ENCODE data around the gene DIP2C.
"Not testable (repeated sequence)": the region's sequence is repeated elsewhere in the genome, so short reads cannot be mapped to it uniquely, and the experiment has no call there.

DIP2C gene

DNA sequence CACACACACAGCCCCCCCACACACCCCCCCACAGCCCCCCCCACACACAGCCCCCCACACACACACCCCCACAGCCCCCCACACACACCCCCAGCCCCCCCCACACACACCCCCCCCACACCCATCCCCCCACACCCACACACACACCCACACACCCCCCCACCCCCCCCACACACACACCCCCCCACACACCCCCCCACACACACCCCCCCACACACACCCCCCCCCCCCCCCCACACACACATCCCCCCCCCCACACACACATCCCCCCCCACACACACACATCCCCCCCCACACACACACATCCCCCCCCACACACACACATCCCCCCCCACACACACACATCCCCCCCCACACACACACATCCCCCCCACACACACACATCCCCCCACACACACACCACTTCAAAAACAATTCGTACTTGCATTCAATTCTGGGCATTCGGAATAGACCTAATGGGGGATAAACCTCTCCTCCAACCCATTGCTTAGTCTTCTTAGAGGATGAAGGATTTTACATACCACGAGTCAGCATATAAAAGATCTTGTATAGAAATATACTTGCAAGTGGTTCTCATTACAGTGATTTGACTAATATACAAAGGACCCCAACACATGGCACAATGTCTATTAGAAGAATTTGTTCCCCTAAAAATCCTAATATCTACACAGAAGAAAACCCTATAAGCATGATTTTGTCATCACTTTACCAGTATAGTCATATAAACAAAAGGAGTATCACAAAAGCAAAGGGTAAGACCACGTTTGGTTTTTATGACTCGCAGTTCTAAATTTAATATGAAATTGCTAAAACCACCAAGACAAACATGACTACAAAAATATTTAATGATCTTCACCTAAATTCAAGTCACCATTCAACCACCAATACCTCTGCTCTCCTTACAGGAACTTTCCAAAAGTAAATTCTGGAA lies 80.9 kb downstream of the DIP2C start:
- DNase-seq = no peak

DNA sequence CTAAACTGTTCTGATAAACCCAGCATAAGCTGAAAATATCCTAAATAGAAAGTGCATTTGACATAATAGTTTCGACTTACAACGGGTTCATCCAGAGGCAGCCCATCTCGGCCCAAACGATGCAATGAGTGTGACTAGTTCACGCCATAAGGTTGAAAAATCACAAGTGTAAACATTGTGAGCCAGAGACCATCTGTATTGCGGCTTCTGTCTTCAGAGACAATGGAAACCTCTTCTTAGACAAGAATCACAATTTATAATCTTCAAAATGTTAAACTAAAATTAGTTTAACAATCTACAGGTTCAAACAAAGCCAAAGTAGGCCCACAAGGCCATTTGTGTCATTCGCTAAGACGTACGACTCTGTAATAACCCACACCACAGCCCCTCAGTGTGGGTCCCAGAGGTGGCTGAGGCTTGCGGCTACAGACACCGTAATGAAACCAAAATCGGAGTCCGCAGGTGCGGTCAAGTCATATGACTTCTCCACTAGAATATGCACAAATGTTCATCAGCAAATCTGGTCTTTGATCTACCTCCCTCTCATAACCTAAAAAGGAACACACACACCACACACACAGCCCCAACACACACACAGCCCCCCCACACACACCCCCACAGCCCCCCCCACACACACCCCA lies 81.8 kb downstream of the DIP2C start:
- no peak for DNase-seq

DNA sequence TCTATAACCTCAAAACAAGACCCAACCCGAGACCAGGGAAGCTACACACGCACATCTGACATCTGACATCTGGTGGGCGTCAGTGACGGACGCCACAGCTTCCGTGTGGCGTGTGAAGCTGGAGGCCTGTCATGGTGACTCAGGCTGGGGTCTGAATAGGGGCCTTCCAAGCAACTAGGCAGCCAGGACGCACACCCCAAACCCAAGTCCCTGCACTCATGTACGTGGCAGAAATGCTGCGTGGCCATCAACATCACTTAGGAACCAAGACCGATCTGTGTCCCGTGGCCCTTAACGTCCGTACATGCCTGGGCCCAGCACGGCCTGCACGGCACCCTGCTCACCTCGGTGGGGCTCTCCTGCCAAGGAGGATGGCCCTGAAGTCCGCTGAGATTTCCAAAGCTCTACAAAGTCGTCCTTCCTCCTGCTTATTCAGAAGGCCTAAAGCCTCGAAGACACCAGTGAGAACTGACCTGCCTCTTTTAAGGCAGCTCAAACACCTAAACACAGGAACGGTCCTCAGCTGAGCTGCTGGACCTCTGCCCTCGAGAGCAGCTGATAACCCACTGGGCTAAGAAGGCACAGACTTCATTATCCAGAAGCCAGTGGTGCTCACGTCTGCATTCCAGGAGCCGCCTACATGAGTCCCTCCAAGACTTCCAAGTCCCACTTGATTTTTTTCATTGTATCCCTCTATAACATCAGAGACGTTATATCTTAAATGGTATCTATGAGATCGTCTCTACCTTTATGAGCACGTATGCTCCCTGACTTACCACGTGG lies 82.5 kb downstream of the DIP2C start:
- DNase-seq = no peak

DNA sequence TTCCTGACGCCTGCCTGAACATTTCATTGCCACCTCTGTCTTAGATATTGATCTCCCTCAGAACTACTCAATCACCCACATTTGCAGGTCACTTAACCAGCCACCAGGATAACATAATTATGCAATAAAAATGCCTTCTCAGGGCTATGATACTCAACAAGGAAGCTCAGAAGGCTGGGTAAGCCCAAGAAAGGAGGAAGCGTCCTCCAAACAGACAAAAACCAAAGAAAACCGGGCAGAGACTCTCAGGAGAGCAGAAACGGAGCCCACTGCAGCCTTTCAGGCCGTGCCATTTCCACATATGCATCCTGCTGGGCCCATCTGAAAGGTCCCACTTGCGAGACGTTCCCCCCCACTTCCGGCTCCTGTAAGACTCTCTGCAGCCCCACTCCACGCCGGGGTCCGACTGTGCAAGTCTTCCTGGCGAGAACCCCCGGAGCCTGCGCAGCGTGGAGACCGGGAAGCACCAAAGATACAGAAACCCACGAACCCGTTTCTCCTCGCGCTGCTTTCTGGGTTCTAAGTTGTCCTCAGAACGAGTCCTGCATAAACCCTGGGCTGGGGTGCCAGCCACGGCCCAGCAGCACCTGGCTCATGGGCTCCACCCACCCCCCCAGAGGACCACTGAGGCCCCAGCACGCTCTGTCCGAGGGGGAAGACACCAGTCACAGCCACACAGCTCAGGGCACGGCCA lies 83.7 kb downstream of the DIP2C start:
- no peak for DNase-seq

DNA sequence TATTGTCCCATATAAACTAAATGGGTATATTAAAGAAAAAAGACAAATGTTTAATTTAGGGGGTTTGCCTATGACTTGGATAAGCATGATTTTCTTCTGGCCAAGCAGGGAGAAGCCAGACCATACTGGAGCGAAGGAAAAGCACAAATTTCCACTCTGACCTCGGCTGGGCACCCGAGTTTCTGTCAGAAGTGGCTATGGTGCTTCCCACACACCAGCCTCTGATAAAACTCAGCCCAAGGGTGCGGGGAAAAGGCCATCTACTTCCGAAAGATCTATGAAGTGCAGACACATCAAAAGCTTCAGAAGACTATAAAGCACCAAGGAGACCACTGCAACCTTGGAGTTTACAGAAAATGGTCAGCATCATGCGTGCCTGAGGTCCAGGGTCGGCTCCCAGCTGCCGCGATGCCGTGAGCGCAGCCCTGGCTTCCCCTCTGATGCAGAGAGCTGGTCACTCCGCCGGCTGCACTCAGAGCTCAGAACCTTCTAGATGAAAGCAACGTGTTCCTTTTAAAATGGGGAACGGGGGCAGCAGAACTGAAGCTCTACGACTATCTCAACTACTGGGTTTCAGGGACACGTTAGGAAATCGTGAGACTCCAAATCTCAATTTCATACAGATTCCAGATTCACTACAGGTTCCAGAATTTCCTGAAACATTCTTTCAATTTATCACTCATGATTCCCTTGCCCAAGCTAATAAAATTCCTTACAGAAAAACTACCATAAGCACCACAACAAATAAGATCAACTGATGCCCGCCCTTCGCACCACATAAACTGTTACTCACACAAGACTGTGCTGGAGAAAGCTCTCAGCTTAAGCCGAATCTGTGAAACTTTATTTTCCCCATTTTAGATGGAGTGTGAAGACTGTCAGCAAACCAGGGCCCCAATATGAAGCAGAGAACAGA lies 84.5 kb downstream of the DIP2C start:
- no peak for DNase-seq

DNA sequence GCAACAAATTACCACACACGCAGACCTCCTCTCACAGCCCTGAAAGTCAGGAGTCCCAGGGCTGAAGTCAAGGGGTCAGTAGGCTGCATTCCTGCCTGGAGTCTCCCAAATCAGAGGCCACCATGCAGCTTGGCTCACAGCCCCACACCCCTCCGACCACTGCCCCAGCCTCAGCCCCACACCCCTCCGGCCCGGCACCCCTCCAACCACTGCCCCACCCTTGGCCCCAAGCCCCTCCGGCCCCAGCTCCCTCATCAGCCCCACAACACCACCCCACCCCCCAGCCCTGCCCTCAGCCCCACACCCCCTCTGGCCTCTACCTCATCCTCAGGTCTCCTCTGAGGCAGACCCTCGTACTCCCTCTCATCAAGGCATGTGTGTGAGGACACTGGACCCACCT lies 85.7 kb downstream of the DIP2C start:
- DNase-seq = no peak

DNA sequence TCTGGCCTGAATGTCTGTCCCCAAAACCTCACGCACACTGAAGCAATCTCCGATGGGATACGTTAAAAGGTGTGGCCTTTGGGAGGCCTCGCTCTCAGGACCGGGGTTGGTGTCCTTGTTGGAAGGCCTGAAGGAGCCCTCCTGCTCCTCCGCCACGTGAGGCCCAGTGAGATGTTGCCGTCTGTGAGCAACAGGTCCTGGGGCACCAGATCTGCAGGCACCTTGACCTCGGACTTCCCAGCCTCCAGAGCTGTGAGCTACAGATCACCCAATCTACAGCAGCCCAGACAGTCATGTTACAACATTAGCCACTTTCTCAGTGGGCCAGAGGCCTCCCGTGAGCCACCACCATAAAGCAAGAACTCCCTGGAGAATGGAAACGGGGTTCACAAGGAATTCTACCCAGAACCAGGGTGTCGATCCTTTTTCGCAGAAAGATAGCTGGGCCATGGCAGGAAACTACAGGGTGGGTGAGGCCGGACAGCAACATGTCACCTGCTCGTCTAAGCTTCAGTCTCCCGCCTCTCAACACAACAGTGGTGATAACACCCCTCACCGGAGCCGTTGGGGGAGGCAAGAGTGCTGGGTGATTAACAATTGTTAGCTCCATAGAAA lies 87.0 kb downstream of the DIP2C start:
- no peak for DNase-seq

DNA sequence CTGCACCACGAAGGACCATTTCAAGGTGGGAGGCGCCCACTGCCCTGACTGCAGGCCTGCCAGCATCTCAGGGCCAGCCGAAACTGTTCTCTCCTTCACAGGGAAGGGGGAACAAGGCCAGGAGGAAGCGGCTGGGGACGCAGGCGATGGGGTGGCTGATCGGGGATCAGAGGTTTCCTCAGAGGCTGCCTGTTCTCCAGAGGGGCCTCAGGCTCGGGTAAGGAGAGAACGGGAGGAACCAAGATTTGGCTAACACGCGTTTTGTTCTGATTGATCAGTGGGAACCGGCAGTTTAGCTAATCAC lies 87.9 kb downstream of the DIP2C start:
- DNase-seq = no peak

DNA sequence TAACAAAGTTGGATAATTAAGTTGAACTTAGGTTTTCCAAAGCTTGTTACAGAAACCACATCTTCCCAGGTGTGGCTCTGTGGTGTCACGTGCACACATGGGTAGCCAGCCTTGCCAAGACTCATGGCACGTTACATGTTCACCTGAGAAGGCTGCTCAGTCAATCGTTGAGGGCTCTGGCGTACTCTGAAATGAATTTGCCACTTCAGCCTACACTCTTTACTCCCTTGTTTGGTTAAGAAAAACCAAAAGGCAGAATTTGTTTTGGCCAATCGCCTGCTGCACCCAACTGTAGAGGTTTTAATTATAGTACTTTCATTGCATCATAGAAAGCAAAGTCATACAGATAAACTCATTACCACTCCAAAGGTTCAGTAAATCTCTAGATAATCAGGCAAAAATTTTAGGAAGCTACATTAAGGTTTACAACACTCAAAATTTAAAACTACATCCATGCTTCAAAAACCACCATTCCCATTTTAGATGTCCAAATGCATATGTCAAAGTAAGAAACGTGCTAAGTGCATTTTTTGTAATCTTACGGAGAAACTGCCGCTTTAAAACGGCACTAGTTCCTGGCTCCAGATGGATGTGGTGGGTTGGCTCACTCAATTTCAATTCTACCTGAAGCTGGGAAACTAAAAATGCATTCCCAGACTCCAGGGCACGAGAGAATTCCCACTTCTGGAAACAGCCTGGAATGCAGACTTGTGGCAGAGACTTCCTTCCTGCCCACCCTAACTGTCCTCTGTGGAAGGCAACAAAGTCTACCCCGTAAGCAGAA lies 88.4 kb downstream of the DIP2C start:
- DNase-seq = no peak

DNA sequence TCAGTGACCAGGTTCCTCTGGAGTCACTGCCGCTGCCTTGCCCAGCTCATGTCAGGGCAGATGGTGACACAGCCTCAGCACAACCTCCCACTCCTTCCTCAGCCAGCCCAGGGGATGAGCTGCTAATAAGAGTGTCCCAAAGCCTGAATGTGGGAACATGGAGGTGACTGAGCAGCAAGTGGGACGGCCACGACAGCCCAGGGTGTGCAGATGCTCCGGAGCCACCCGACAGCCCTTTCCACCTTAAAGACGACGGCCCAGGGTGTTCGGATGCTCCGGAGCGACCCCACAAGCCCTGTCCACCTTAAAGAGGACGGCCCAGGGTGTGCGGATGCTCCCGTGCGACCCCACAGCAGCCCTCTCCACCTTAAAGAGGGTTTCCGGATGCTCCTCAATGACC lies 89.2 kb downstream of the DIP2C start:
- DNase-seq = no peak

DNA sequence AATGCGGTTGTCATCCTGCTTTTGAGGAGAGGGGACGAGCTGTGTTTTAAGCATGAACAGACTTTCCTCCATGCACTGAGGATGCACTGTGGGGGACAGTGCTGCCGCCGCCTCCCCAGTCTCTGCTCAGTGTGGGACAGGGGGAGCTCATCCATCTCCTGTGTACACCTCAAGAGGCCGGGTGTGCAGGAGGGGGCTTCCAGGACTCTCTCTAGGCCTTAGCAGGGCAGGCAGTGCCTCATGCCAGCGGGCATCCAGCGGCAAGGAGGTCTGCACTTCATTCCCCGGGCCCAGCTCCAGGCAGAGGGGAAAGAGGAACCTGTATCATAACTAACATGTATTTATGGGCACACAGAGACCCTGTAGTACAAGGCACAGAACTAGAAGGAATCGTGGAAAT lies 89.7 kb downstream of the DIP2C start:
- no peak for DNase-seq

DNA sequence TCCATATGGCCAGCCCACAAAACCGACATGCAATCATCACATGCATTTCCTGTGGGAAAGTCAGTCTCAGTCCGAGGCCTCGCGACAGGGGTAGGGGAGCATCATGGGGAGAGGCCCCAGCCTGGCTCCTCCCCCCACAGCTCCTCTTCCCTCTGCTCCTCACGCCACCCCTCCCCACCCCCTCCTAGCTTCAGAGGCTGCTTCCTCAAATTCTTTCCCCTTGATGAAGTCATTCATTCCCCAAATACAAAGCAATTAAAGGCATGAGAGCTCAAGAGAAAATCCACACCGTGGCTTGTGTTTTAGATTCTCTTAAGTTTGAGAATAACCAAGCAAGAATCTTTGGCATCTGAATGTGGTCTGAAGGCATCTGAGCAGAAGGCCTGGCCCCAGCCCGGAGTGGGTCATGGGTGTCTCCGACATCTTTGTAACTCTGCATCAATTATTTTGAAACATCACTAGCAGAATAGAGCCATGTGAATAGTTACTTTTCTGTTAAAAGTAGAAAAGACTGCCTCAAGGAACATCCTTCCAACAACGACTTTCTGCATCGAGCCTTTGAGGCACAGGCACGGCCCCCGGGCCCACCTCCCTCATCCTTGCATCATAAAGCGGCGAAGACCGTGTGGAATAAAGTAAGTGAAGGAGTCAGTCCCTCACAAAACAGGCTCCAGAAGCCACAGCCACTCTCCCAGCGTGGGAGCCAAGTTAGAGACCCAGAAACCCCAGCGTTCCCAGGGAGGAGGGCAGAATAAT lies 90.9 kb downstream of the DIP2C start:
- no peak for DNase-seq

DNA sequence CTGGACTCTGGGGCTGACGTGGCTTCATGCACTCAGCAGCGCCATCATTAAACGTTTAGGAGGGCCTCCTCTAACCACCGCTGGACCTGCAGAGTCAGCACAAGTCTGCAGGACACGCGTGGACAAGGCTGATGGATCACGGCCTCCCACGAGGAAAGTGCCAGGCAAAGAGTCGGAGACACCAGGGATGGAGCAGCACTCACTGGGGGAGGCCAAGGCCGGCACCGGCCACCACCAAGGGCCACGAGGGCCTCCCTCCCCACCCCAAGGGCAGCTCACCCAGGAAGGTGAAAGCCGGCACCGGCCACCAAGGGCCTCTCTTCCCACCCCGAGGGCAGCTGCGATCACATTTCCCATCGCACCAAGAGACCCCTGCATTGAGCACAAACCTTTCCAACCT lies 91.5 kb downstream of the DIP2C start:
- DNase-seq = no peak

DNA sequence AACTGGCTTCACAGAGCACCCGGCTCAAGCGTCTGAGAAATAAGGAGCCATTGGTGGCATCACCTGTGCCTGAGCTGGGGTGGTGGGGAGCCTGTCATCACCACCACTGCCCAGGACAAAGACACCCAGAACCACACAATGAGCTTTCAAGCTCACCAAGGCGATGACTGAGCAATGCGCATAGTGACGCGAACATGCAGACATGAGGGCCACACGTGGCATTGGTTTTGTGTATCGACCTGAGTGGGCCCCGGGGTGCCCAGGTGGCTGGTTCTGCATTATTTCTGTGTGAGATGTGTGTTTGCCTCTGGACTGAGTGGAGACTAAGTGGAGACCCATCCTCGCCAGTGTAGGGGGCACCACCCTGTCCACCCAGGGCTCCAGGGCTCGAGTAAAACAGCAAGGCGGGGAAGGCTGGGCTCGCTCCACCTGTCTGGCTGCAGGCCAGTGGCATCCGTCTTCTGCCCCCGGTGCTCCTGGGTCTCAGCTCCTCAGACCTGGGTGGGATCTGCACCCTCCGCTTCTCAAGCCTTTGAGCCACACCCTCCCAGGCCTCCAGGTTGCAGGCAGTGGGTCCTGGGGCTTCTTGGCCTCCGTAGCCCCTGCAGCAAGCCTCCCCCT lies 92.6 kb downstream of the DIP2C start:
- DNase-seq = no peak

DNA sequence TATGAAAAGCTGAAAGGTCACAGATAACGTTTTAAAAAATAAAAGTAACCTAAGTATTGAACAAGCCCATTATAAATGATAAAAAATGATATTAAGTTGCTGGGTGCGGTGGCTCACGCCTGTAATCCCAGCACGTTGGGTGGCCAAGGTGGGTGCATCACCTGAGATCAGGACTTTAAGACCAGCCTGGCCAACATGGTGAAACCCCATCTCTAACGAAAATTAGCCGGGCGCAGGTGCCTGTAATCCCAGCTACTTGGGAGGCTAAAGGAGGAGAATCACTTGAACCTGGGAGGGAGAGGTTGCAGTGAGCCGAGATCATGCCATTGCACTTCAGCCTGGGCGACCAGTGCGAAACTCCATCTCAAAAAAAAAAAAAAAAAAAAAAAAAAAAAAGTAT lies 93.3 kb downstream of the DIP2C start:
- not testable (repeated sequence) for DNase-seq

DNA sequence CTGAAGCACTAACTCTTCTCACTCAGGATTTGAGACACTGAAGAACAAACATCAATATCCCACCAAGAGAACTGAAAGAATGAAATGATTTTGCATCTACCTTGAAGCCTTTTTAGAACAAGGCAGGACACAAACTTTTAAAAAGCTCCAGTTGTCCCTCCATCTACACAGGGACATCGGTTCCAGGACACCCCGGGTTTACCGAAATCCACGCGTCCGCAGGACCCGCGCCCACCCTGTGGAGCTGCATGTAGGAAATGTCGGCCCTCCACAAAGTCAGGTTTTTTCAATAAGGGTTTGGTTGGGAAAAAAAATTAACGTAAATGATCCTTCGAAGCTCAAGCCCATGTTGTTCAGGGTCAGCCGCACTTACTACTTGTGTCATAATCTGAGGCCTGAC lies 94.0 kb downstream of the DIP2C start:
- no peak for DNase-seq

DNA sequence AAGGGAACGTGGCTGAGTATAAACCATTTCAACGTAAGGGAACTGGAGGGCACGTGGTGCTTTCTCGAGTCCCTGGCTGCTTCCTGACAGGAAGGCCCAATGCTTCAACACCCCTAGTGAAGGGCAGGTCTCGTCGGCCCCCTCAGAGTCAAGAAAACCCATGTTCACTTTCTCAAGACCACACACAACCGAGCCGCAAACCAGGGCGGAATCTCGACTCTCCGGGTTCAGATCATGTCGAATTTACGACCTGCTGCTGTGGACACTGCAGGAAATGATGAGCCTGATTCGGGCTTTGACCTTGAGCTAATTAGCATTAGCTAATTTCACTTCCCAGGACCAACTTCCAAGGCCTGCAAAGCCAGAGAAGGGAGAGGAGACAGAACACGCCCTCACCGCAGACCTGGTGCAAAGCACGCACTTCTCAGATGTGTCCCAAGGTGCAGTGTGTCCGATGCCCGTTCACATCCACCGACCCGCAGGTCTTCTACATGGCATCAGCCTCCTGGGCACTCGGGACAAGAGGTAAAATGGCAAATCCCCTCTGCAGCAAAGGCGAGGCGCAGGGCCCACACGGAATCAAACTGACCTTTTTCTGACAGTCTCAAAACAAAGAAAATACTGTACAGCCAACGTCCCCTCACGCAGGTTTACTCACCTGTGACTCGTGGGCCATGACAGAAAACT lies 94.7 kb downstream of the DIP2C start:
- no peak for DNase-seq

DNA sequence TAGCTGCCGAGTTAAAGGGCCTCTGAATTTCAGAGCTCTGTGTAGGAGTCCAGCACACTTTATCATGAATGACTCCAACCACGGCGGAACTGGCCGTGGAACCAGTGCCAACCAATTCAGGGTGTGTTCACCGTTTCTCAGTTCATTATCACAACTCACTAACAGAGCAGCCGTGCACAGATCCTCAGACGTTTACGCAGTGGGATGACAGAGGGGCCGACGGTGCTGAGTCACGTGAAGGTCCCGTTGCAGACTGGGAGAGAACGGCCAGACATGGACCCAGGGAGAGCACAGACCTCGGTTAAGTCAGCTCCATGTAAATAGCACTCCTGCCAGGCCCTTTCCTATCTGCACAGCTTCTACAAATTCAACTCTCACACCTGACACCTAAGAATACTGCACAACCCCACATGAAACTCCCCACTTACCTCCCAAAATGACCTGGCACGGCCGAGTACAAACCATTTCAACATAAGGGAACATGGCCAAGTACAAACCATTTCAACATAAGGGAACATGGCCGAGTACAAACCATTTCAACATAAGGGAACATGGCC lies 95.5 kb downstream of the DIP2C start:
- no peak for DNase-seq

DNA sequence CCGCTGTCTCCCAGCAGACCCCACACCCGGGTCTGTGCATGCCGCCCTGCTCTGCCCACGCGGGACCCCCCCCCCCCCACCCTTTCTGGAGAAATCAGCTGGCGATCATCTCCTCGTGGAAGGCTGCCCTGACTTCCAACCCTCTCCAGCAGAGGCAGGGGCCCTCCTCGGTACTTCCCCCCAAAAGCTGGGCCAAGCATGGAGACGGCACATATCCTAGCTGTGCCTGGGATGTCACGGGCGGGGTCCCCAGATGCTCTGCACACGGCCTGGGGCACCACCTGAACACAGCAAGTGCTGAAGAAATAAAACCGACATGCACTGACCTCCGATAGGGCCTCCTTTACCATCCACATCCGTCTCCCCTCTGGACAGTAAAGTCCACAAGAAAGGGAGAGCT lies 96.0 kb downstream of the DIP2C start:
- DNase-seq = no peak
